Upper lobe of left lung (tissue), 4 donors: ENCODE data around the gene TMCO2.

ENCODE experiments used
- POLR2A ChIP-seq, 4 donors: fragments of 450-650 bp; IDR thresholded peaks; one replicate each; pipeline ENCODE4 v1.5.1; 2016 to 2017; ENCODE audit warnings: antibody characterized with exemption in 4 of 4, mild to moderate bottlenecking in 2 of 4
- TF ChIP-seq, protein P1 (sequence below), 6 experiments: fragments of 450-650 bp in 4 of 6; fragments of 200-600 bp in 2 of 6; sonication (generic) in 2 of 6; IDR thresholded peaks; one replicate each; pipeline ENCODE4 v1.5.1; 2016 to 2019; ENCODE audit warnings: antibody characterized with exemption in 6 of 6

DNA sequence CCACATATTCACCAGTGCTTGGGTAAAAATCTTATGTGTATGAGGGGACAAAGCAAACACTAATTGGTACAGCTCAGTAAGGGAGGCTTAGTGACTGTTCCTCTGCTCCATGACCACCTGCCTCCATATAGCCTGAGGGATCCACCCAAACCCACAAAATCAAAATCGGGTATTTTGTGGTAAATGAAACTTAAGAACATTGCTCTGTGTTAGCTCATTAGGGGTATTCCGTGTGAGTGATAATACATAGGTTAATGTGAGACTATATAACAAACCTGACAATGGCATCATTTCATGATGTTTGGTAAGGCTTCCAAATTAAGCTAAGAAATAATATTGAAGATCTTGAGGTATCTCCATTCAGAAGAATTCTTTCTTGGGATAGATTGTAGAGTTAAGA is 43.6 kb downstream of the TMCO2 start:
- TF ChIP-seq POLR2A (IDR thresholded peaks at IDR 0.05) = no peak
- TF ChIP-seq, protein P1, sequence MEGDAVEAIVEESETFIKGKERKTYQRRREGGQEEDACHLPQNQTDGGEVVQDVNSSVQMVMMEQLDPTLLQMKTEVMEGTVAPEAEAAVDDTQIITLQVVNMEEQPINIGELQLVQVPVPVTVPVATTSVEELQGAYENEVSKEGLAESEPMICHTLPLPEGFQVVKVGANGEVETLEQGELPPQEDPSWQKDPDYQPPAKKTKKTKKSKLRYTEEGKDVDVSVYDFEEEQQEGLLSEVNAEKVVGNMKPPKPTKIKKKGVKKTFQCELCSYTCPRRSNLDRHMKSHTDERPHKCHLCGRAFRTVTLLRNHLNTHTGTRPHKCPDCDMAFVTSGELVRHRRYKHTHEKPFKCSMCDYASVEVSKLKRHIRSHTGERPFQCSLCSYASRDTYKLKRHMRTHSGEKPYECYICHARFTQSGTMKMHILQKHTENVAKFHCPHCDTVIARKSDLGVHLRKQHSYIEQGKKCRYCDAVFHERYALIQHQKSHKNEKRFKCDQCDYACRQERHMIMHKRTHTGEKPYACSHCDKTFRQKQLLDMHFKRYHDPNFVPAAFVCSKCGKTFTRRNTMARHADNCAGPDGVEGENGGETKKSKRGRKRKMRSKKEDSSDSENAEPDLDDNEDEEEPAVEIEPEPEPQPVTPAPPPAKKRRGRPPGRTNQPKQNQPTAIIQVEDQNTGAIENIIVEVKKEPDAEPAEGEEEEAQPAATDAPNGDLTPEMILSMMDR (IDR thresholded peaks at IDR 0.05) = no peak
